GM18867 (cell line): ENCODE data around the gene CDH22.

Experiments
- ATAC-seq: cut with Tn5 transposase; IDR thresholded peaks from one replicate; pipeline ENCODE4 v1.9.1; 2021; ENCODE audit warnings: mild to moderate bottlenecking, moderate library complexity; ENCODE audit not compliant: unreplicated experiment

The CDH22 gene

GRCh38 chr20:46343348-46343974, 35.2 kb upstream of the CDH22 start:
- no peak for ATAC-seq

GRCh38 chr20:46342451-46343347, 34.4 kb upstream of the CDH22 start:
- ATAC-seq = no peak

GRCh38 chr20:46342010-46342378, 33.7 kb upstream of the CDH22 start:
- no peak for ATAC-seq

GRCh38 chr20:46341074-46342009, 33.0 kb upstream of the CDH22 start:
- ATAC-seq = no peak

GRCh38 chr20:46339037-46339436, 30.7 kb upstream of the CDH22 start:
- no peak for ATAC-seq

- ATAC-seq = no peak
Observed at GRCh38 chr20:46336735-46337134, 28.4 kb upstream of the CDH22 start.

GRCh38 chr20:46334303-46334904, 26.1 kb upstream of the CDH22 start:
- ATAC-seq = no peak

- ATAC-seq = no peak
Observed at GRCh38 chr20:46333161-46333991, 25.1 kb upstream of the CDH22 start.

- ATAC-seq = no peak
Observed at GRCh38 chr20:46332373-46333160, 24.3 kb upstream of the CDH22 start.

- no peak for ATAC-seq
Observed at GRCh38 chr20:46331611-46332361, 23.5 kb upstream of the CDH22 start.

GRCh38 chr20:46330831-46331371, 22.6 kb upstream of the CDH22 start:
- ATAC-seq = no peak

- ATAC-seq = no peak
Observed at GRCh38 chr20:46330072-46330763, 21.9 kb upstream of the CDH22 start.

- no peak for ATAC-seq
Observed at GRCh38 chr20:46328200-46328882, 20.0 kb upstream of the CDH22 start.

- ATAC-seq = no peak
Observed at GRCh38 chr20:46327557-46327956, 19.3 kb upstream of the CDH22 start.

- ATAC-seq = no peak
Observed at GRCh38 chr20:46325789-46326188, 17.5 kb upstream of the CDH22 start.

GRCh38 chr20:46324960-46325703, 16.8 kb upstream of the CDH22 start:
- ATAC-seq = no peak
